GM23338 (cell line): ENCODE data around the gene PTS. TPM values are rescaled to one million over a fixed set of nuclear protein-coding genes. Genes with fewer than 3 reads are reported as not detected.

Source experiments
- ATAC-seq: fragments of 200-7000 bp; cut with Tn5 transposase; 3 replicates; pipeline ENCODE4 v1.9.1; 2020
- DNase-seq: peaks from one replicate; pipeline ENCODE4 v3.0.0-alpha.2; 2015; ENCODE audit warnings: low spot score
- H2AFZ ChIP-seq: fragments of 200-600 bp; sonication (generic); 2 replicates; pipeline ENCODE4 v1.8.0; 2016; ENCODE audit warnings: antibody characterized with exemption, mild to moderate bottlenecking, moderate library complexity
- H3F3A ChIP-seq: fragments of 200-600 bp; sonication (generic); replicated peaks from 2 replicates; pipeline ENCODE4 v1.8.0; 2017; ENCODE audit warnings: antibody characterized with exemption, mixed run types, low read depth
- H3K27ac ChIP-seq: fragments of 200-600 bp; sonication (generic); 2 replicates; pipeline ENCODE4 v1.6.1; 2016; ENCODE audit warnings: low read depth
- H3K27me3 ChIP-seq: fragments of 200-600 bp; sonication (generic); 2 replicates; pipeline ENCODE4 v1.8.0; 2016; ENCODE audit warnings: mild to moderate bottlenecking, mixed run types, moderate library complexity; ENCODE audit not compliant: insufficient read depth
- H3K36me3 ChIP-seq: fragments of 200-600 bp; sonication (generic); 2 replicates; pipeline ENCODE4 v1.8.0; 2016; ENCODE audit warnings: mild to moderate bottlenecking; ENCODE audit not compliant: insufficient read depth
- H3K4me1 ChIP-seq: fragments of 200-600 bp; sonication (generic); 2 replicates; pipeline ENCODE4 v1.8.0; 2016; ENCODE audit warnings: mild to moderate bottlenecking, moderate library complexity; ENCODE audit not compliant: insufficient read depth
- H3K4me2 ChIP-seq: fragments of 200-600 bp; sonication (generic); 2 replicates; pipeline ENCODE4 v1.7.1; 2017; ENCODE audit warnings: mixed run types
- H3K4me3 ChIP-seq: fragments of 200-600 bp; sonication (generic); 2 replicates; pipeline ENCODE4 v1.6.1; 2016; ENCODE audit warnings: mixed run types
- H3K79me2 ChIP-seq: fragments of 200-600 bp; sonication (generic); replicated peaks from 2 replicates; pipeline ENCODE4 v1.8.0; 2017; ENCODE audit warnings: mild to moderate bottlenecking; ENCODE audit not compliant: insufficient read depth
- H3K9me2 ChIP-seq: fragments of 200-600 bp; sonication (generic); 2 replicates; pipeline ENCODE4 v1.8.0; 2017; ENCODE audit not compliant: insufficient read depth
- H4K20me1 ChIP-seq: fragments of 200-600 bp; sonication (generic); replicated peaks from 2 replicates; pipeline ENCODE4 v1.8.0; 2017; ENCODE audit warnings: mild to moderate bottlenecking; ENCODE audit not compliant: insufficient read depth
- H3K27ac Mint-ChIP-seq: 2 replicates; pipeline ENCODE4 v1.8.0; 2020; ENCODE audit warnings: inconsistent platforms, mild to moderate bottlenecking, moderate library complexity, mixed read lengths
- H3K27me3 Mint-ChIP-seq: 3 replicates; pipeline ENCODE4 v1.8.0; 2022; ENCODE audit warnings: low read depth, mild to moderate bottlenecking, moderate library complexity, mixed read lengths, inconsistent platforms; ENCODE audit not compliant: insufficient read depth, poor library complexity
- H3K36me3 Mint-ChIP-seq: 3 replicates; pipeline ENCODE4 v1.8.0; 2021; ENCODE audit warnings: low read depth, mild to moderate bottlenecking, inconsistent platforms, moderate library complexity, mixed read lengths
- H3K4me1 Mint-ChIP-seq: 3 replicates; pipeline ENCODE4 v1.8.0; 2020; ENCODE audit warnings: mild to moderate bottlenecking, inconsistent platforms, mixed read lengths
- H3K4me3 Mint-ChIP-seq: 3 replicates; pipeline ENCODE4 v1.8.0; 2021; ENCODE audit warnings: moderate library complexity, mild to moderate bottlenecking, inconsistent platforms, mixed read lengths
- H3K9me3 Mint-ChIP-seq: 3 replicates; pipeline ENCODE4 v1.8.0; 2020; ENCODE audit warnings: moderate library complexity, mild to moderate bottlenecking, inconsistent platforms, mixed read lengths
- CREB1 ChIP-seq: fragments of 250-450 bp; sonication (Bioruptor Pico); IDR thresholded peaks from 2 replicates; pipeline ENCODE4 v1.5.0; 2020; ENCODE audit warnings: low read depth, mild to moderate bottlenecking, moderate library complexity
- CTCF ChIP-seq, 2 experiments: fragments of 200-600 bp in 1 of 2; sonication (generic) in 1 of 2; conservative IDR thresholded peaks; 2 replicates each; pipeline versions ENCODE4 v1.5.1 to v1.6.1; 2016 to 2017; ENCODE audit warnings: antibody characterized with exemption in 2 of 2, low read depth in 2 of 2, mild to moderate bottlenecking in 2 of 2, moderate library complexity in 1 of 2
- JUNB ChIP-seq: IDR thresholded peaks from one replicate; pipeline ENCODE4 v1.6.1; 2016; ENCODE audit warnings: antibody characterized with exemption; ENCODE audit not compliant: unreplicated experiment
- REST ChIP-seq: IDR thresholded peaks from one replicate; pipeline ENCODE4 v1.6.1; 2018; ENCODE audit warnings: antibody characterized with exemption; ENCODE audit not compliant: unreplicated experiment
- ZNF462 ChIP-seq: fragments of 250-450 bp; sonication (Bioruptor Pico); IDR thresholded peaks from 2 replicates; pipeline ENCODE4 v1.5.0; 2020; ENCODE audit warnings: mild to moderate bottlenecking, moderate library complexity
- polyA plus RNA-seq: library from polyadenylated mRNA; unstranded; fragments of >200 nt; fragmentation: Nextera tagmentation; extraction: Ambion mirVana; gene quantifications from 2 replicates; pipeline ENCODE4 v1.2.1, GENCODE V29; 2016
- total RNA-seq: library from RNA; depleted of rRNA; stranded (reverse); fragments of >200 nt; shearing (Covaris generic); gene quantifications from 2 replicates; pipeline ENCODE4 v1.2.3, GENCODE V29; 2014

PTS gene
- total and polyA plus RNA-seq, 2 experiments from 2014 or later, result 19.9 to 85.5 TPM

- Histone ChIP-seq H3K36me3 (0 out of 2 replicates have a peak, but pooled peaks cover under 1% of the 10 kb centered on the region), H3K9me2 (no peaks in the 10 kb centered on the region), H3K4me2 (no peak overlapping the region), H3K27me3 (no peaks in the 10 kb centered on the region), H3F3A (no peaks in the 10 kb centered on the region), H3K4me1 (no peaks in the 10 kb centered on the region), H2AFZ (no peak overlapping the region), H3K27ac (no peak overlapping the region), H3K4me3 (no peak overlapping the region), H4K20me1 (no peaks in the 10 kb centered on the region), H3K79me2 (no peaks in the 10 kb centered on the region)
- Mint-ChIP-seq H3K27me3 (no peaks in the 10 kb centered on the region), H3K4me1 (no peaks in the 10 kb centered on the region), H3K9me3 (peaks cover 13% of the 10 kb centered on the region; the same call in 2 of the 3 replicates), H3K36me3 (peaks cover 26% of the 10 kb centered on the region), H3K27ac (no peak overlapping the region), H3K4me3 (no peak overlapping the region)
- no peak for TF ChIP-seq CREB1 (CRISPR knock-in tag)
- no peak for TF ChIP-seq ZNF462 (CRISPR knock-in tag)
- no peak for TF ChIP-seq JUNB
- no peak for TF ChIP-seq REST
- no peak for TF ChIP-seq CTCF (conservative IDR thresholded peaks at IDR 0.05; ENCODE audit: low read depth in 2 of 2)
- DNase-seq, result no peak
- no peak for ATAC-seq
Observed at GRCh38 chr11:112241486-112241885, 15.3 kb downstream of the PTS start.
